Neutrophil (primary cell): ENCODE results near the gene KCNN2.

Experiments used
- H3K27ac ChIP-seq: fragments of 200-600 bp; sonication (generic); 2 replicates; pipeline ENCODE4 v1.5.1; 2016; ENCODE audit warnings: mild to moderate bottlenecking, moderate library complexity
- H3K27me3 ChIP-seq: fragments of 200-600 bp; sonication (generic); 2 replicates; pipeline ENCODE4 v1.6.0; 2016; ENCODE audit warnings: mild to moderate bottlenecking
- H3K36me3 ChIP-seq: fragments of 200-600 bp; sonication (generic); 2 replicates; pipeline ENCODE4 v1.5.1; 2017
- H3K4me1 ChIP-seq, 2 experiments: fragments of 200-600 bp in 1 of 2; sonication (generic) in 1 of 2; 1 replicate in 1 of 2; 2 replicates in 1 of 2; pipeline versions ENCODE4 v1.5.1 to v1.6.1; 2013 to 2016; ENCODE audit warnings: low read depth in 1 of 2, low read length in 1 of 2, mild to moderate bottlenecking in 1 of 2, moderate library complexity in 1 of 2; ENCODE audit not compliant: control insufficient read depth in 1 of 2, insufficient read depth in 1 of 2
- H3K4me3 ChIP-seq, 2 experiments: fragments of 200-600 bp in 1 of 2; sonication (generic) in 1 of 2; 1 replicate in 1 of 2; 2 replicates in 1 of 2; pipeline ENCODE4 v1.5.1; 2013 to 2016; ENCODE audit warnings: low read depth in 1 of 2, low read length in 1 of 2, mild to moderate bottlenecking in 1 of 2, moderate library complexity in 1 of 2
- H3K9me3 ChIP-seq: fragments of 200-600 bp; sonication (generic); 2 replicates; pipeline ENCODE4 v1.5.1; 2016
- CTCF ChIP-seq: fragments of 200-600 bp; sonication (generic); IDR thresholded peaks from 2 replicates; pipeline ENCODE4 v1.5.1; 2016; ENCODE audit warnings: antibody characterized with exemption

Gene KCNN2

GRCh38 chr5:114435885-114436299 is 74.0 kb downstream of the KCNN2 start:
- Histone ChIP-seq H3K4me3 (no peak overlapping the region), H3K4me1 (no peaks in the 10 kb centered on the region), H3K27ac (no peak overlapping the region), H3K9me3 (no peaks in the 10 kb centered on the region), H3K36me3 (no peaks in the 10 kb centered on the region), H3K27me3 (no peaks in the 10 kb centered on the region)
- no peak for TF ChIP-seq CTCF

- Histone ChIP-seq H3K27me3 (no peaks in the 10 kb centered on the region), H3K4me1 (no peaks in the 10 kb centered on the region)
- no peak for TF ChIP-seq CTCF
These were observed 76.1 kb downstream of the KCNN2 start for GRCh38 chr5:114437936-114438335.

GRCh38 chr5:114438471-114438870 is 76.6 kb downstream of the KCNN2 start:
- H3K4me1 ChIP-seq = no peaks in the 10 kb centered on the region
- no peak overlapping the region for H3K27ac ChIP-seq
- H3K36me3 ChIP-seq = no peaks in the 10 kb centered on the region
- no peak for TF ChIP-seq CTCF
- no peak overlapping the region for H3K4me3 ChIP-seq
- H3K27me3 ChIP-seq = no peaks in the 10 kb centered on the region
- no peaks in the 10 kb centered on the region for H3K9me3 ChIP-seq

More at GRCh38 chr5:114437936-114438335, 76.1 kb downstream of the KCNN2 start:
- Histone ChIP-seq H3K36me3 (no peaks in the 10 kb centered on the region), H3K4me3 (no peak overlapping the region), H3K27ac (no peak overlapping the region), H3K9me3 (no peaks in the 10 kb centered on the region)

GRCh38 chr5:114447084-114447773 is 85.4 kb downstream of the KCNN2 start:
- Histone ChIP-seq H3K27me3 (no peaks in the 10 kb centered on the region), H3K27ac (no peak overlapping the region), H3K4me1 (no peaks in the 10 kb centered on the region), H3K4me3 (no peak overlapping the region), H3K9me3 (no peaks in the 10 kb centered on the region), H3K36me3 (no peaks in the 10 kb centered on the region)
- no peak for TF ChIP-seq CTCF

- Histone ChIP-seq H3K9me3 (no peaks in the 10 kb centered on the region), H3K4me1 (no peaks in the 10 kb centered on the region), H3K4me3 (no peak overlapping the region), H3K36me3 (no peaks in the 10 kb centered on the region), H3K27me3 (no peaks in the 10 kb centered on the region), H3K27ac (no peak overlapping the region)
- no peak for TF ChIP-seq CTCF
These were observed 86.6 kb downstream of the KCNN2 start for GRCh38 chr5:114448481-114448880.
